Measurements from ENCODE around the gene NTRK3.

Gene NTRK3

GRCh38 chr15:87935583-87935982 is 321.0 kb downstream of the NTRK3 start:
- no peak for DNase-seq

GRCh38 chr15:87931584-87931983 is 325.0 kb downstream of the NTRK3 start:
- no peak for DNase-seq

GRCh38 chr15:87930457-87930856 is 326.1 kb downstream of the NTRK3 start:
- no peak for DNase-seq

- no peak for DNase-seq
Observed at GRCh38 chr15:87929841-87930240, 326.7 kb downstream of the NTRK3 start.

- DNase-seq, result no peak
Observed at GRCh38 chr15:87924433-87924832, 332.1 kb downstream of the NTRK3 start.

- DNase-seq, result no peak
Observed at GRCh38 chr15:87919064-87919463, 337.5 kb downstream of the NTRK3 start.

GRCh38 chr15:87917480-87917879 is 339.1 kb downstream of the NTRK3 start:
- DNase-seq, result no peak

- no peak for DNase-seq
Observed at GRCh38 chr15:87916208-87916607, 340.3 kb downstream of the NTRK3 start.

GRCh38 chr15:87910301-87910700 is 346.2 kb downstream of the NTRK3 start:
- DNase-seq, result no peak

- no peak for DNase-seq
Observed at GRCh38 chr15:87907676-87908446, 348.7 kb downstream of the NTRK3 start.

- no peak for DNase-seq
Observed at GRCh38 chr15:87906444-87906843, 350.1 kb downstream of the NTRK3 start.

- no peak for DNase-seq
Observed at GRCh38 chr15:87902772-87903426, 353.6 kb downstream of the NTRK3 start.

- DNase-seq, result no peak
Observed at GRCh38 chr15:87901926-87902690, 354.4 kb downstream of the NTRK3 start.

GRCh38 chr15:87901008-87901407 is 355.5 kb downstream of the NTRK3 start:
- DNase-seq, result no peak

GRCh38 chr15:87896936-87897335 is 359.6 kb downstream of the NTRK3 start:
- DNase-seq, result no peak

- DNase-seq, result no peak
Observed at GRCh38 chr15:87887177-87887576, 369.4 kb downstream of the NTRK3 start.

GRCh38 chr15:87881026-87881425 is 375.5 kb downstream of the NTRK3 start:
- no peak for DNase-seq

GRCh38 chr15:87877822-87878542 is 378.6 kb downstream of the NTRK3 start:
- DNase-seq, result peak in 1 of 3 experiments; percentile 19

- no peak for DNase-seq
Observed at GRCh38 chr15:87877114-87877810, 379.3 kb downstream of the NTRK3 start.

- DNase-seq, result peak in 2 of 3 experiments; percentile 11 to 61
Observed at GRCh38 chr15:87874896-87875711, 381.4 kb downstream of the NTRK3 start.

- no peak for DNase-seq
Observed at GRCh38 chr15:87873516-87873915, 383.0 kb downstream of the NTRK3 start.

All from NCI-H1417 (cell line).